Vagina (tissue), 2 donors: ENCODE data around the gene INTS15. TPM values are rescaled to one million over a fixed set of nuclear protein-coding genes. Genes with fewer than 3 reads are reported as not detected.
A peak's percentile ranks its signal among the peaks of the same experiment; 100 is the strongest.

Experiments
- DNase-seq, 2 donors: peaks; one replicate each; pipeline ENCODE4 v3.0.0-alpha.2; 2017; ENCODE audit errors: extremely low spot score in 2 of 2
- H3K27ac ChIP-seq: fragments of 200-600 bp; sonication (generic); one replicate; pipeline ENCODE4 v1.5.1; 2019
- H3K27me3 ChIP-seq: fragments of 200-600 bp; sonication (generic); one replicate; pipeline ENCODE4 v1.5.1; 2019
- H3K36me3 ChIP-seq, 2 donors: fragments of 200-600 bp; sonication (generic); one replicate each; pipeline ENCODE4 v1.5.1; 2017 to 2019
- H3K4me1 ChIP-seq: fragments of 200-600 bp; sonication (generic); one replicate; pipeline ENCODE4 v1.5.1; 2019
- H3K4me3 ChIP-seq, 2 donors: fragments of 200-600 bp; sonication (generic); 1 replicate in 1 of 2; 2 replicates in 1 of 2; pipeline ENCODE4 v1.5.1; 2016 to 2019
- H3K9me3 ChIP-seq: fragments of 200-600 bp; sonication (generic); one replicate; pipeline ENCODE4 v1.5.1; 2019
- POLR2A ChIP-seq, 2 donors: fragments of 450-650 bp; IDR thresholded peaks; one replicate each; pipeline ENCODE4 v1.6.1; 2017; ENCODE audit warnings: antibody characterized with exemption in 2 of 2, mild to moderate bottlenecking in 2 of 2, moderate library complexity in 2 of 2
- POLR2AphosphoS5 ChIP-seq, 2 donors: sonication (generic); formaldehyde crosslinking; IDR thresholded peaks; one replicate each; pipeline ENCODE4 v1.9.0; 2017; ENCODE audit warnings: antibody characterized with exemption in 2 of 2, mild to moderate bottlenecking in 2 of 2, low read depth in 1 of 2; ENCODE audit not compliant: insufficient read depth in 1 of 2
- intact Hi-C: fragments of 100-400 bp; cut with DNase I; formaldehyde crosslinking; loops from one replicate; pipeline ENCODE4 v1.15.1; 2023
- total RNA-seq: library from RNA; depleted of rRNA; stranded (reverse); fragments of >200 nt; gene quantifications from one replicate; pipeline ENCODE4 v1.2.3, GENCODE V29; 2016
- TF ChIP-seq, protein P1 (sequence below), 3 experiments: fragments of 450-650 bp in 2 of 3; fragments of 200-600 bp in 1 of 3; sonication (generic) in 1 of 3; IDR thresholded peaks; one replicate each; pipeline ENCODE4 v1.5.1; 2017 to 2019; ENCODE audit warnings: antibody characterized with exemption in 3 of 3, mild to moderate bottlenecking in 2 of 3, moderate library complexity in 2 of 3

Gene INTS15
- total RNA-seq, 1 donor from 2014 or later, result 34.4 TPM

DNA sequence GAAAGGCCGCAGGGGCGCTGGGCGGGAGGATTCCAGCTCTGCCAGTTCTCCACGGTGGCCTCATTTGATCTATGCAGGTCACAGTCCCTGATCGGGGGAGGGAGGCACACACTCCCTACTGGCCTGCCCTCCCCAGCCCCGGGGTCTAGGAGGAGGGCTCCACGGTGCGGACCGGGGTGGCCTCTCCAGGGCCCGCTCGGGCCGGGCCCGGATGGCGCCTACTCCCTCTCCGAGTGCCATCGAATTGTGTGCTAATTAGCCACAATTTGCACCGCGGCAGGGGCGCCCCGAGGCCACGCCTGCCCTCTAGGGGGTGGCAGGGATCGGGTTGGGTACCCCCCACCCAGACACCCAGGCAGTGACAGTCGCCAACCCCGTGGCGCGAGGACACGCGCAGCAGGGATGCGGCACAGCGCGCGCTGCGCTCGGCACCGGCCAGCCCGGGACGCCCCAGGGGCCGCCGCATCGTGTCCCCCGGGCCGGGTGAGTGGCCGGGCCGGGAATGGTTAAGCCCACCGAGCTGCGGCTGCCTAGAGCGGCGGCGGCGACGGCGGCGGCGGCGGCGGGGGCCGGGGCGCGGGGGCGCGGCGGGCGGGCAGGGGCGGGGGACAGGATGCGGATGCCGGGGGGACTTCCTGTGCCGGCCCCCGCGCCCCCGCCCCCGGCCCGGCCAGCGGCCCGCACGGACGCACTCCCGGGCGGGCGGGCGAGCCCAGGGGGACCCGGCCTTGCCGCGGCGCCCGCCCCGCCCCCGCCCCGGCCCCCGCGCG, 25.3 kb downstream of the INTS15 start, which contains the start of gene ZNF853:
Gene ZNF853 (plus strand): TSS at position 658 of the 770 bp plus-strand sequence. CDS start 565 bp downstream, outside the sequence.
- TF ChIP-seq POLR2AphosphoS5 (IDR thresholded peaks at IDR 0.05; ENCODE audit: insufficient read depth in 1 of 2, low read depth in 1 of 2) (no peak), POLR2A (IDR thresholded peaks at IDR 0.05) (no peak)
- TF ChIP-seq, protein P1, sequence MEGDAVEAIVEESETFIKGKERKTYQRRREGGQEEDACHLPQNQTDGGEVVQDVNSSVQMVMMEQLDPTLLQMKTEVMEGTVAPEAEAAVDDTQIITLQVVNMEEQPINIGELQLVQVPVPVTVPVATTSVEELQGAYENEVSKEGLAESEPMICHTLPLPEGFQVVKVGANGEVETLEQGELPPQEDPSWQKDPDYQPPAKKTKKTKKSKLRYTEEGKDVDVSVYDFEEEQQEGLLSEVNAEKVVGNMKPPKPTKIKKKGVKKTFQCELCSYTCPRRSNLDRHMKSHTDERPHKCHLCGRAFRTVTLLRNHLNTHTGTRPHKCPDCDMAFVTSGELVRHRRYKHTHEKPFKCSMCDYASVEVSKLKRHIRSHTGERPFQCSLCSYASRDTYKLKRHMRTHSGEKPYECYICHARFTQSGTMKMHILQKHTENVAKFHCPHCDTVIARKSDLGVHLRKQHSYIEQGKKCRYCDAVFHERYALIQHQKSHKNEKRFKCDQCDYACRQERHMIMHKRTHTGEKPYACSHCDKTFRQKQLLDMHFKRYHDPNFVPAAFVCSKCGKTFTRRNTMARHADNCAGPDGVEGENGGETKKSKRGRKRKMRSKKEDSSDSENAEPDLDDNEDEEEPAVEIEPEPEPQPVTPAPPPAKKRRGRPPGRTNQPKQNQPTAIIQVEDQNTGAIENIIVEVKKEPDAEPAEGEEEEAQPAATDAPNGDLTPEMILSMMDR (IDR thresholded peaks at IDR 0.05), result no peak
- H3K4me3 ChIP-seq, result peak within 1 kb of the TSS; percentile 68 to 72
- DNase-seq, result no peak
- peaks cover 26% of the 10 kb centered on the region for H3K4me1 ChIP-seq
- H3K9me3 ChIP-seq, result no peaks in the 10 kb centered on the region
- H3K27me3 ChIP-seq, result no peaks in the 10 kb centered on the region
- H3K27ac ChIP-seq, result peak within 1 kb of the TSS; percentile 63
- H3K36me3 ChIP-seq, result no peaks in the 10 kb centered on the region
- intact Hi-C loops, result no loop called here

DNA sequence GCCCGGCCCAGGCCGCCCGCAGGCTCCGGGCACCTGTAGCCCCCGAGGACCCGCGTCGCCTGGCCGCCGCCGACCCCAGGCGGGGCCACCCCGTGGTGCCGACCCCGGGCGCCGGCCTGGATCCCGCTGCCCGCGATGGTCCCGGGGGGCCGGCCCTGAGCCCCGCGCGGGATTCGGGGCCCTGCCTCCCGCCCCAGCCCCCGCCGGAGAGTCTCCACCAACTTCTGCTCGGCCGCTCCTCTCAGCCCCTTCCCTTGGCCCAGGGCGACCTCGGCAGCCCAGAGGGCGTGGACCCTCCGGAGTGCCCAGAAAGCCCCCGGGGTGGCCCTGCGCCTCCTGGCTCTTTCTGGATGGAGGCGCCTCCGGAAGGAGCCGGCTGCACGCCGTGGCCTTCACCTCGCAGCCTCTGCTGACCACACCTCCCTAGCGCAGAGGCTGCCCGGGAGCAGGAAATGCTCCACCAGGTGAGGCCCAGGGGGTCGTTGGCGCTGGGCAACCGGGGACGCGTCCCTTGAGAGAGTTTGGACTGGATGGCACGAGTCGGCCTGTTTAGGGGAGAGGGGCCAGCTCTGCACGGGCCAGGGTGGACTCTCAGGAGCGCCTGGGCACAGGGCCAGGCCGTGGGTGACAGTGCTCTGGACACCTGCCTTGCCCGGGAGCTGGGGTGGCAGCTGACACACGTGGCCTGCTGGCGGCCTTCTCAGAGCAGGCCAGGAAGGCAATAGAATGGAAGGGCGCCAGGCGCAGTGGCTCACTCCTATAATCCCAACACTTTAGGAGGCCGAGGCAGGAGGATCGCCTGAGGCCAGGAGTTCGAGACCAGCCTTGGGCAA, 26.1 kb downstream of the INTS15 start:
- H3K27me3 ChIP-seq, result no peaks in the 10 kb centered on the region
- no peak for DNase-seq
- no peaks in the 10 kb centered on the region for H3K9me3 ChIP-seq
- H3K36me3 ChIP-seq, result no peaks in the 10 kb centered on the region
- intact Hi-C loops, result no loop called here
- H3K27ac ChIP-seq, result peak overlapping the region; percentile 27
- peaks cover 26% of the 10 kb centered on the region for H3K4me1 ChIP-seq
- TF ChIP-seq, protein P1 (IDR thresholded peaks at IDR 0.05), result no peak
- peak in 1 of 2 donors; percentile 12 for TF ChIP-seq POLR2AphosphoS5 (IDR thresholded peaks at IDR 0.05; ENCODE audit: insufficient read depth in 1 of 2, low read depth in 1 of 2)
- TF ChIP-seq POLR2A (IDR thresholded peaks at IDR 0.05), result no peak
- H3K4me3 ChIP-seq, result peak overlapping the region; percentile 68 to 72

- peaks cover 26% of the 10 kb centered on the region for H3K4me1 ChIP-seq
- H3K27ac ChIP-seq, result no peak overlapping the region
- TF ChIP-seq POLR2AphosphoS5 (IDR thresholded peaks at IDR 0.05; ENCODE audit: insufficient read depth in 1 of 2, low read depth in 1 of 2) (no peak), POLR2A (IDR thresholded peaks at IDR 0.05) (no peak)
- TF ChIP-seq, protein P1 (IDR thresholded peaks at IDR 0.05), result no peak
- no peaks in the 10 kb centered on the region for H3K9me3 ChIP-seq
- peaks cover 0 to 8% of the 10 kb centered on the region in 2 donors for H3K36me3 ChIP-seq
- no peak for DNase-seq
- intact Hi-C loops, result no loop called here
- no peak overlapping the region for H3K4me3 ChIP-seq
- H3K27me3 ChIP-seq, result no peaks in the 10 kb centered on the region
These were observed 27.2 kb downstream of the INTS15 start for GRCh38 chr7:6616854-6617643.

DNA sequence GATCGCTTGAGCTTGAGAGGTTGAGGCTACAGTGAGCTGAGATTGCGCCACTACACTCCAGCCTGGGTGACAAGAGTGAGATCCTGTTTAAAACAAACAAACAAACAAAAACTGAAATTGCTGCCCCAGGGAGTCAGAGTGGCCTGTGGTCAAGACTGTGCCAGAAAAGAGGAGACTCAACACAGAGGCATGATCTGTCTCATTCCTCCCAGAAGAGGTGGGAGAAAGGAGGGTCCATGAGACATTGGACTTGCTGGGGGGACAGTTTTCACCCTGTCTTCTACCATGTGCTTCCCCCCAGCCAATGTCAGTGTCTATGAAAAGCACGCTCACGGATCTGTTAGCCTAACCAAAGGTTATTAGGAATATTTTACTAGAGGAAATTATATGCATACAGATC, 28.8 kb downstream of the INTS15 start:
- no peak for DNase-seq
- no peaks in the 10 kb centered on the region for H3K9me3 ChIP-seq
- peaks cover 26% of the 10 kb centered on the region for H3K4me1 ChIP-seq
- no peak overlapping the region for H3K4me3 ChIP-seq
- H3K27me3 ChIP-seq, result no peaks in the 10 kb centered on the region
- TF ChIP-seq POLR2A (IDR thresholded peaks at IDR 0.05) (no peak), POLR2AphosphoS5 (IDR thresholded peaks at IDR 0.05; ENCODE audit: insufficient read depth in 1 of 2, low read depth in 1 of 2) (no peak)
- TF ChIP-seq, protein P1 (IDR thresholded peaks at IDR 0.05), result no peak
- H3K36me3 ChIP-seq, result peaks cover 0 to 8% of the 10 kb centered on the region in 2 donors
- intact Hi-C loops, result no loop called here
- H3K27ac ChIP-seq, result no peak overlapping the region
